ENCODE data around the gene NUDT19. TPM values are rescaled to one million over a fixed set of nuclear protein-coding genes. Genes with fewer than 3 reads are reported as not detected.
"Not testable (repeated sequence)": the region's sequence is repeated elsewhere in the genome, so short reads cannot be mapped to it uniquely, and the experiment has no call there.

The NUDT19 gene
- total RNA-seq, 1 experiment from 2014 or later, result 22.1 TPM

- no peak for DNase-seq (ENCODE audit: low read depth, low spot score)
- no peaks in the 10 kb centered on the region for H3K27me3 ChIP-seq (ENCODE audit: insufficient read depth, low read length)
- no peaks in the 10 kb centered on the region for H3K4me1 ChIP-seq (ENCODE audit: control insufficient read depth in 1 of 2, insufficient read depth in 2 of 2, low read length in 2 of 2)
- peaks cover 96% of the 10 kb centered on the region for H3K79me2 ChIP-seq (ENCODE audit: insufficient read depth, low read length)
- no peak overlapping the region for H3K27ac ChIP-seq (ENCODE audit: low read depth, low read length)
- no peak for ATAC-seq
- no peak overlapping the region for H3K9ac ChIP-seq (ENCODE audit: low read length)
- ChIA-PET RAD21 (ENCODE audit: low non-redundant PET in 1 of 2, low total read pairs in 2 of 2, uncharacterized antibody in 2 of 2, unreplicated experiment in 2 of 2) (no interaction called here), POLR2A (no interaction called here), CTCF (no interaction called here)
- intact Hi-C loops (cut with micrococcal nuclease), result no loop called here
- TF ChIP-seq EZH2 (IDR thresholded peaks at IDR 0.05) (no peak), CBX3 (IDR thresholded peaks at IDR 0.05; ENCODE audit: low read depth) (no peak), SIN3A (IDR thresholded peaks at IDR 0.05; ENCODE audit: low read depth) (no peak), RAD21 (IDR thresholded peaks at IDR 0.05; ENCODE audit: low read depth) (no peak), TCF7L2 (IDR thresholded peaks at IDR 0.05; ENCODE audit: borderline replicate concordance, extremely low read depth, insufficient read depth, insufficient read length) (no peak), EZH2phosphoT487 (IDR thresholded peaks at IDR 0.05; ENCODE audit: borderline replicate concordance) (no peak), SRF (IDR thresholded peaks at IDR 0.05; ENCODE audit: low read depth) (no peak), YY1 (IDR thresholded peaks at IDR 0.05; ENCODE audit: extremely low read depth, insufficient replicate concordance, low read depth, low read length) (no peak), JUND (IDR thresholded peaks at IDR 0.05) (no peak), FOSL1 (IDR thresholded peaks at IDR 0.05; ENCODE audit: low read depth) (no peak), ZFX (IDR thresholded peaks at IDR 0.05) (no peak)
- no peak overlapping the region for H3K4me2 ChIP-seq (ENCODE audit: low read length)
- no peak overlapping the region for H2AFZ ChIP-seq (ENCODE audit: low read depth, low read length, poor library complexity, severe bottlenecking)
- no peaks in the 10 kb centered on the region for H4K20me1 ChIP-seq (ENCODE audit: insufficient read depth)
- BruUV-seq (replicated peaks), result no TSS peak
- peaks cover 2 to 11% of the 10 kb centered on the region in 2 experiments; a peak in 3 of 4 replicates for H3K9me3 ChIP-seq (ENCODE audit: control insufficient read depth in 1 of 2, insufficient read depth in 1 of 2, low read depth in 1 of 2, low read length in 2 of 2)
- H3K36me3 ChIP-seq (ENCODE audit: control insufficient read depth in 1 of 2, insufficient read depth in 2 of 2, low read length in 2 of 2), result peaks cover 27 to 81% of the 10 kb centered on the region in 2 experiments
- H3K4me3 ChIP-seq (replicated peaks in 1 of 2; ENCODE audit: low read depth in 1 of 2, low read length in 2 of 2), result no peak overlapping the region
- H3K9me2 ChIP-seq (ENCODE audit: insufficient read depth), result no peaks in the 10 kb centered on the region
These were observed 10.4 kb downstream of the NUDT19 start for GRCh38 chr19:32702010-32702409.

DNA sequence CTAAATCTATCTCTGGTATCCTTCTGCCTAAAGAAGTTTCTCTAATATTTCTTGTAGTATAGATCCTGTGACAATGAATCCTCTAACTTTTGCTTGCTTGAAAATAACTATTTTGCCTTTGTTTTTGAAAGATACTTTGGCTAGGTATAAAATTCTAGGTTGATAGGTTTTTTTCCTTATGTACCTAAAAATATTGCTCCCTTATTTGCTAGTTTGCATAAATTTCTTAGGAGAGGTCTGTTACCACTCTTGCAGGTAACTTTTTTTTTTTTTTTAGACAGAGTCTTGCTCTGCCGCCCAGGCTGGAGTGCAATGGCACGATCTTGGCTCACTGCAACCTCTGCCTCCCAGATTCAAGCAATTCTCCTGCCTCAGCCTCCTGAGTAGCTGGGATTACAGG is 12.4 kb downstream of the NUDT19 start:
- Histone ChIP-seq H3K36me3 (ENCODE audit: control insufficient read depth in 1 of 2, insufficient read depth in 2 of 2, low read length in 2 of 2) (peaks cover 19 to 69% of the 10 kb centered on the region in 2 experiments), H3K9me3 (ENCODE audit: control insufficient read depth in 1 of 2, insufficient read depth in 1 of 2, low read depth in 1 of 2, low read length in 2 of 2) (peaks cover 2 to 11% of the 10 kb centered on the region in 2 experiments; a peak in 3 of 4 replicates), H3K79me2 (ENCODE audit: insufficient read depth, low read length) (peaks cover 89% of the 10 kb centered on the region)
- DNase-seq (ENCODE audit: low read depth, low spot score); POLR2A ChIA-PET; H3K9ac ChIP-seq (ENCODE audit: low read length); RAD21 ChIA-PET (ENCODE audit: low non-redundant PET in 1 of 2, low total read pairs in 2 of 2, uncharacterized antibody in 2 of 2, unreplicated experiment in 2 of 2); H3K9me2 ChIP-seq (ENCODE audit: insufficient read depth); H4K20me1 ChIP-seq (ENCODE audit: insufficient read depth); H3K27me3 ChIP-seq (ENCODE audit: insufficient read depth, low read length); ATAC-seq; H3K27ac ChIP-seq (ENCODE audit: low read depth, low read length); BruUV-seq (replicated peaks); CTCF ChIA-PET; H3K4me1 ChIP-seq (ENCODE audit: control insufficient read depth in 1 of 2, insufficient read depth in 2 of 2, low read length in 2 of 2); intact Hi-C loops (cut with micrococcal nuclease); H2AFZ ChIP-seq (ENCODE audit: low read depth, low read length, poor library complexity, severe bottlenecking); H3K4me2 ChIP-seq (ENCODE audit: low read length); H3K4me3 ChIP-seq (replicated peaks in 1 of 2; ENCODE audit: low read depth in 1 of 2, low read length in 2 of 2): not testable (repeated sequence)
